Left ventricle myocardium superior (tissue), 1 donor: ENCODE measurements around the gene LAMC1. TPM values are rescaled to one million over a fixed set of nuclear protein-coding genes. Genes with fewer than 3 reads are reported as not detected.
A peak's percentile ranks its signal among the peaks of the same experiment; 100 is the strongest.

Experiments
- ATAC-seq: fragments of 200-7000 bp; cut with Tn5 transposase; one replicate; pipeline ENCODE4 v1.9.1; 2020; ENCODE audit warnings: mild to moderate bottlenecking, moderate library complexity
- DNase-seq: peaks from one replicate; pipeline ENCODE4 v3.0.0-alpha.2; 2020
- intact Hi-C: fragments of 100-400 bp; cut with micrococcal nuclease; formaldehyde crosslinking; loops from one replicate; pipeline ENCODE4 v1.11.0; 2022
- total RNA-seq: library from RNA; stranded (reverse); fragmentation: NEBNext Ultra II Directional; extraction: Animal tissue kit (Norgen Biotek cat#: 25700); gene quantifications from one replicate; pipeline ENCODE4 v1.2.1, GENCODE V29; 2021
- donor health status: DM: no; HTN: yes; CAD: no; lungs with severe emphysema.

The LAMC1 gene
- total RNA-seq, 1 donor from 2014 or later: 98.7 TPM

DNA sequence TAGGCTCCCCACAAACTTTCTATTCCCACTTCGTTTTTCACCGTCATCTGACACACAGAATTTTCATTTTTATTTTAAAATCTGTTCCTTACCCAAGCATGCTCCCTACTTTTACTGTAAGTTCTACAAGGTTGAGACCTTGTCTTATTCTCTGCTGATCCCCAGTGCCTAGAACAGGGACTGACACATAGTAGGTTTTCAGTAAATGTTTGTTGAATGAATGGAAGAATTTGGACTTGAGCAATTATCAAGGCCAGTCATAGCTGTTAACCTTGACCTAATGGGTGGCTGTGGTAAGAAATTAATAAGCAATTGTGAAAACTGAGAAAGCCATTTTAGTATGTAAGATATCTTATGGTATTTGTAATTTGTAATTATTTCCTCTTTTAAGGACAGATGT, 71.1 kb downstream of the LAMC1 start:
- ATAC-seq (no peak), DNase-seq (no peak)
- intact Hi-C loops: no loop called here

DNA sequence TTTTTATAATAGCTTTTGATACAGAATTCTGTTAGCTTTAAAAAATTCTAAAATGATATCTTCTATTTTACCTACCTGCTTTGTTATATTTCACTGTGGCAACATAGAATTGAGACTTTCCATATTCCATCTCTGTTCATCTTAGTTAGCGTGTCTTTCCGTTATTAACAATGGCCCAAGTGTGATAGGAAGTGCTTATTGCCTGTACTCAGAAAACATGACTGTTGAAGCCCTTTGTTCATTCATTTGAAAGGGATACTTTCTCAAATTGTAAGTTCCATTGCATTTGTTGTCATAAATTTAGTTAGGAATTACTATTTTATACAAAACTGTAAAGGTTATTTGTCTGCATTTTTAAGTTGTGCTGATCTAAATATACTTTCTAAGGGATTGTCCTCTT, 73.1 kb downstream of the LAMC1 start:
- ATAC-seq (no peak), DNase-seq (no peak)
- intact Hi-C loops: no loop called here

- intact Hi-C loops: no loop called here
- ATAC-seq (peak; percentile 84), DNase-seq (no peak)
Measured at GRCh38 chr1:183096894-183097293, 73.7 kb downstream of the LAMC1 start.

GRCh38 chr1:183097438-183098051, 74.3 kb downstream of the LAMC1 start:
- DNase-seq: no peak
- intact Hi-C loops: no loop called here
- ATAC-seq: peak; percentile 4

- DNase-seq (no peak), ATAC-seq (no peak)
- intact Hi-C loops: no loop called here
Measured at GRCh38 chr1:183098317-183098716, 75.1 kb downstream of the LAMC1 start.

DNA sequence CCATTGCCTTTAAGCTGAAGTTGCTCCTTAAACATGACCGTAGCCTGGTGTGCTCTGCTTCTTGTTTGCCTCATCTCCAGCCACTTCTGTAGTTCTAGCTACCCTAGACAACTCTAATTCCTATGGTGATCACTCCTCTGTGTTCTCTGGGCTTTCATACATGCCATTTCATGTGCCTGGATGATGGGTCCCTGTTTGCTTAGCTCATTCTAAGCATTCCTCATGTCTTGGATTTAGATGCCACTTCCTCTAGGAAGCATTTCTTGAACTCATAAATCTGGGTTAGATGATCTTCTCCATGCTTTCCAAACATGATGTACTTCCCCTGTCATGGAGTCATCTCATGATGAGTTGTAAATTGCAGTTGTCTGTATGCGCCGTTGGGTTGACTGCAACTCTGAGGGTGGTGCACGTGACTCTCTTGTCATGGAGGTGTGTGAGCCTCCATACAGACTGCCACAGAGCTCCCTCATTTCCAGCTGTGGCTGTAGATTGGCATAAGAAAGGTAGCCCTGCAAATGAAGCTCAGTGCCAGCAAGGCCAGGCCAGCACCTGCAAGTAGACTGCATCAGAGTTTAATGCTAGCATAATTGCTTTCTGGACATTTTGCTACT, 77.2 kb downstream of the LAMC1 start:
- no peak for ATAC-seq
- DNase-seq: no peak
- intact Hi-C loops: loop anchor here (10.0 kb wide), 2 partner anchors 76 to 126 kb away; partner anchors contain the start of gene LAMC1

DNA sequence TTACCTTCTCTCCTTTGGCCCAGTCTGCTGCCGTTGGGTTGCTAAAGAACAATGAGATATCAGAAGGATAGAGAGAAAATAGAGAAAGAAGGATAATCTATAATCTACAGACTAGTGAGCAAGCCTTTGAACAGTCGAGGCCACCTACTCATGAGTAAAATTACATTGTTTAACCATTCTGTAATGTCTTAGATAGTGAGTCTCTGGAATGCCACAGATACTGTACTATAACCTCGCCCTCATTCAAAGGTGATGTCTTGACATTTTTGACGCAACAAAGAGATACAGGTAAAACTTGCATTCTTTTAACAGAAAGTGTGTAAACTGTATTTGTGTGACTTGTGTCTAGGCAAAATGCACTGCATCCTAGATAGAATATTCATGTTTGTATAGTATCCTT, 77.9 kb downstream of the LAMC1 start:
- intact Hi-C loops: loop anchor here (10.0 kb wide), 2 partner anchors 76 to 126 kb away; partner anchors contain the start of gene LAMC1
- DNase-seq: no peak
- ATAC-seq: no peak

GRCh38 chr1:183101841-183102276, 78.6 kb downstream of the LAMC1 start:
- DNase-seq (peak; percentile 43), ATAC-seq (peak; percentile 51)
- intact Hi-C loops: loop anchor here (10.0 kb wide), 2 partner anchors 77 to 127 kb away; partner anchors contain the start of gene LAMC1

DNA sequence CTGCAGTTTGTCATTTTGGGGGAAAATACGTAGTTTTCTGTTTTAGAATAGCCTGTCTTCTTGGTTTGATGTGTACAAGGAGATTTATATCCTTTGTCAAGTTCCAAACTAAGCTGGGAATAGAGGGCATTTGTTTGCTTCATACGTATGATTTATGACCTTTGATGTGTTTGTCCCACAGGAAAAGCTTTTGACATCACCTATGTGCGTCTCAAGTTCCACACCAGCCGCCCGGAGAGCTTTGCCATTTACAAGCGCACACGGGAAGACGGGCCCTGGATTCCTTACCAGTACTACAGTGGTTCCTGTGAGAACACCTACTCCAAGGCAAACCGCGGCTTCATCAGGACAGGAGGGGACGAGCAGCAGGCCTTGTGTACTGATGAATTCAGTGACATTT, 79.9 kb downstream of the LAMC1 start:
- ATAC-seq (no peak), DNase-seq (no peak)
- intact Hi-C loops: loop anchor here (10.0 kb wide), 2 partner anchors 78 to 128 kb away; partner anchors contain the start of gene LAMC1

- intact Hi-C loops: loop anchor here (10.0 kb wide), 2 partner anchors 79 to 129 kb away; partner anchors contain the start of gene LAMC1
- no peak for DNase-seq
- ATAC-seq: no peak
Measured at GRCh38 chr1:183103577-183103976, 80.4 kb downstream of the LAMC1 start.

DNA sequence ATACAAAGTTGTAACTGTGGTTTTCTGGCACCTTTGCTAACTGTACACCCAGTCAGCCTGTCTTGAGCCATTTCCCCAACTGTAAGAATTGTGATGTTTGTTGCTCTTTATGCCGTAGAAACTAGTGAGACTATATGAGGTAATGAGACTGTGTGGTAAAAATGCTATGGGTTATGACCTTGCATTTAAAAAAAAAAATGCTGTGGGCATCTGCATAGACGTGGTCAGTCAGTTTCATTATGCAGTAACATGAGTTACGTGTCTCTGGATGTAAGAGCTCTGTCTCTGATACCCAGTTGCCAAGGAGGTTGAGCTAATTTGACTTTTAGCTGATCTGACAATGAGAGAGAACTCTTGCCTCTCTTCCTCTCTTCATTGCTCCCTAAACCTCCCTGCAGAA, 82.2 kb downstream of the LAMC1 start:
- intact Hi-C loops: loop anchor here (10.0 kb wide), 2 partner anchors 81 to 131 kb away; partner anchors contain the start of gene LAMC1
- ATAC-seq (no peak), DNase-seq (no peak)

GRCh38 chr1:183106166-183106565, 82.9 kb downstream of the LAMC1 start:
- no peak for DNase-seq
- no peak for ATAC-seq
- intact Hi-C loops: loop anchor here (10.0 kb wide), 2 partner anchors 81 to 131 kb away; partner anchors contain the start of gene LAMC1

- peak; percentile 15 for ATAC-seq
- intact Hi-C loops: loop anchor here (10.0 kb wide), 2 partner anchors 82 to 132 kb away; partner anchors contain the start of gene LAMC1
- no peak for DNase-seq
Measured at GRCh38 chr1:183106746-183107145, 83.5 kb downstream of the LAMC1 start.

DNA sequence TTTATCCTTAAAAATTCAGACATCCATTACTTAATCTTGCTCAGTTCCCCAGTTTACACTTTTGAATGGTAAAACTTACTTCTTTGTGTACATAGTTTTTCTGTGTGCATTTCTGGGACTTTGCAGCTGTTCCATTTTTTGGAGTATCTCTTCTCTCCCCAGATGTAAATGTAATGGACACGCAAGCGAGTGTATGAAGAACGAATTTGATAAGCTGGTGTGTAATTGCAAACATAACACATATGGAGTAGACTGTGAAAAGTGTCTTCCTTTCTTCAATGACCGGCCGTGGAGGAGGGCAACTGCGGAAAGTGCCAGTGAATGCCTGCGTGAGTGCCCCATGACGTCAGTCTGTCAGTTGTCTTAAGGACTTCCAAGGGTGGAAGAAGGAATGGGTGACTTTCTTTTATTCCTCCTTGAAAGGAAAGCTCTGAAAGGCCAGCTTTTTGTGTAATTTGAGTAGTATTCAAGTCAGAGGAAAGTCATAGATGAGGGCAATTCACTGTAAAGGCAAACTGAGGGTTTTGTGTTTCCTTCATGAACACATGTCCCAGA, 87.2 kb downstream of the LAMC1 start:
- no peak for DNase-seq
- no peak for ATAC-seq
- intact Hi-C loops: no loop called here

- intact Hi-C loops: no loop called here
- DNase-seq (no peak), ATAC-seq (no peak)
Measured at GRCh38 chr1:183114441-183114840, 91.2 kb downstream of the LAMC1 start.

- DNase-seq (no peak), ATAC-seq (no peak)
- intact Hi-C loops: no loop called here
Measured at GRCh38 chr1:183116416-183116815, 93.2 kb downstream of the LAMC1 start.

GRCh38 chr1:183121609-183122008, 98.4 kb downstream of the LAMC1 start:
- DNase-seq: no peak
- no peak for ATAC-seq
- intact Hi-C loops: no loop called here

- intact Hi-C loops: no loop called here
- DNase-seq (peak; percentile 55), ATAC-seq (peak; percentile 18)
Measured at GRCh38 chr1:183124259-183124658, 101.0 kb downstream of the LAMC1 start.

DNA sequence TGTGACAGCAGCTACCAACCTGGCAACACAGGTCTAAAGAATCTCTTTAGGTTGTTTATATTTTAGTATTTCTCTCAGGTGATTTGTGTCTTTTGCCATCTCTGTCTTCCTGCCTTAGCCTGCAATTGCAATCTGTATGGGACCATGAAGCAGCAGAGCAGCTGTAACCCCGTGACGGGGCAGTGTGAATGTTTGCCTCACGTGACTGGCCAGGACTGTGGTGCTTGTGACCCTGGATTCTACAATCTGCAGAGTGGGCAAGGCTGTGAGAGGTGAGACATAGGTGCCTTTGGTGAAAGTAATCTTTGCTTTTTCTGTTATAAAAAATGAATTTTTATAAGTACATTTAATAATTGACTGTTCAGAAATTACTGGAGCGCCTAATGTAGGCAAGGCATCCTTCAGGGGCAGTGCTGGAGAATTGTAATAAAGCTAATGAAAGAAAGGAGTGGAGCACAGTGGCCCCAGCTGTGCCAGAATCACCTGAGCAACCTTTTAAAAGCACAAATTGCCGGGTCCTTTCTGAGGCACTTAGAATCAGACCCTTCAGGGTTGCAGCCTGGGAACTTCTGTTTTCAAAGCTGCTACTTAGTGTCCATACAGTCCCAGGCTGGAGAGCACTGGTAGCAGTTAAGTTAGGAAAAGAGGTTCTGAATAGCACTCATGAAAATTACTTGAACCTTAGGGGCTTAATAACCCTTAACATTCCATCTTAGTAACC, 102.2 kb downstream of the LAMC1 start:
- DNase-seq: no peak
- ATAC-seq: no peak
- intact Hi-C loops: no loop called here

GRCh38 chr1:183126000-183126366, 102.8 kb downstream of the LAMC1 start:
- intact Hi-C loops: no loop called here
- ATAC-seq (no peak), DNase-seq (no peak)
